GM12872 (cell line): ENCODE data around the gene WFS1.

ENCODE experiments used
- TF ChIP-seq, protein P1 (sequence below): IDR thresholded peaks from 3 replicates; pipeline ENCODE4 v1.5.1; 2011; ENCODE audit warnings: low read depth, mild to moderate bottlenecking, low read length, moderate library complexity; ENCODE audit not compliant: insufficient read depth

Gene WFS1

DNA sequence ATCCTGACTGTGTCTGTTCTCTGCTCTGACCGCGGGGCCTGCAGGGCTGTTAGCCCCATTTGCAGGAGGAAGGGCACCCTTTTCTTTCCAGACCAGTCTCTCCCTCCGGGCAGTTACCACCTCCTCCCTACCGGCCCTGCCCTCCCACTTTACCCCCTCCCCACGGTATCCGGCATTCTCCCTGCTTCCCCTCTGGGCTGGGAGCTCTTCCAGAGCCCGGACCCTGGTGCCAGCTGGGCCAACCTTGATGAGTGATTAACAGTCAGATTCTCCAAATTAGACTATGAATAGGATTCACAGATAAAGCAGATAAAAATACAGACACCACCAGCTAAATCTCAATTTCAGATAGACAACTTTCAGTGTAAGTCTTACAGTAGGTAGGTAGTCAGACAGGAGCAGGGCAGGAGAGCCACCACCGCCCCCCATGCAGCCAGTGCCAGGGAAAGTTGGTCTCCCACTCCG is 23.4 kb upstream of the WFS1 start:
- TF ChIP-seq, protein P1, sequence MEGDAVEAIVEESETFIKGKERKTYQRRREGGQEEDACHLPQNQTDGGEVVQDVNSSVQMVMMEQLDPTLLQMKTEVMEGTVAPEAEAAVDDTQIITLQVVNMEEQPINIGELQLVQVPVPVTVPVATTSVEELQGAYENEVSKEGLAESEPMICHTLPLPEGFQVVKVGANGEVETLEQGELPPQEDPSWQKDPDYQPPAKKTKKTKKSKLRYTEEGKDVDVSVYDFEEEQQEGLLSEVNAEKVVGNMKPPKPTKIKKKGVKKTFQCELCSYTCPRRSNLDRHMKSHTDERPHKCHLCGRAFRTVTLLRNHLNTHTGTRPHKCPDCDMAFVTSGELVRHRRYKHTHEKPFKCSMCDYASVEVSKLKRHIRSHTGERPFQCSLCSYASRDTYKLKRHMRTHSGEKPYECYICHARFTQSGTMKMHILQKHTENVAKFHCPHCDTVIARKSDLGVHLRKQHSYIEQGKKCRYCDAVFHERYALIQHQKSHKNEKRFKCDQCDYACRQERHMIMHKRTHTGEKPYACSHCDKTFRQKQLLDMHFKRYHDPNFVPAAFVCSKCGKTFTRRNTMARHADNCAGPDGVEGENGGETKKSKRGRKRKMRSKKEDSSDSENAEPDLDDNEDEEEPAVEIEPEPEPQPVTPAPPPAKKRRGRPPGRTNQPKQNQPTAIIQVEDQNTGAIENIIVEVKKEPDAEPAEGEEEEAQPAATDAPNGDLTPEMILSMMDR, result no peak

DNA sequence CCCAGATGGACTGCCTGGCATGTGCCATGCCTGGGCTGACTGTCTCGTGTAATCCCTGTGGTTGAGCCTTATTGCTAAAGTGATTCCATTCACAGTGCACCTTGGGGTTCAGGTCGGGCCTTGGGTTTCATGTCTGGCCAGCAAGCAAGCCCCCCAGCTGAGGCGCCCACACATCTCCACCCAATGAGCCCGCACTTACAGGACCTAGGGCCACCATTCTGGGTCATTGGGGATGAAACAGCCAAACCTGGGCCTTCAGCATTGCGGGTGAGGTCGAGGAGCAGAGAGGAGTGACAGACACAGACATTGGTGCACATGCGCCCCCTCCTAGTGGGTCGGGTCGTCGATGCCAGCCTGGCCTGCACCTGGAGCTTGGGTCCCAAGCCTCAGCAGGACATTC is 21.3 kb upstream of the WFS1 start:
- TF ChIP-seq, protein P1, result no peak

DNA sequence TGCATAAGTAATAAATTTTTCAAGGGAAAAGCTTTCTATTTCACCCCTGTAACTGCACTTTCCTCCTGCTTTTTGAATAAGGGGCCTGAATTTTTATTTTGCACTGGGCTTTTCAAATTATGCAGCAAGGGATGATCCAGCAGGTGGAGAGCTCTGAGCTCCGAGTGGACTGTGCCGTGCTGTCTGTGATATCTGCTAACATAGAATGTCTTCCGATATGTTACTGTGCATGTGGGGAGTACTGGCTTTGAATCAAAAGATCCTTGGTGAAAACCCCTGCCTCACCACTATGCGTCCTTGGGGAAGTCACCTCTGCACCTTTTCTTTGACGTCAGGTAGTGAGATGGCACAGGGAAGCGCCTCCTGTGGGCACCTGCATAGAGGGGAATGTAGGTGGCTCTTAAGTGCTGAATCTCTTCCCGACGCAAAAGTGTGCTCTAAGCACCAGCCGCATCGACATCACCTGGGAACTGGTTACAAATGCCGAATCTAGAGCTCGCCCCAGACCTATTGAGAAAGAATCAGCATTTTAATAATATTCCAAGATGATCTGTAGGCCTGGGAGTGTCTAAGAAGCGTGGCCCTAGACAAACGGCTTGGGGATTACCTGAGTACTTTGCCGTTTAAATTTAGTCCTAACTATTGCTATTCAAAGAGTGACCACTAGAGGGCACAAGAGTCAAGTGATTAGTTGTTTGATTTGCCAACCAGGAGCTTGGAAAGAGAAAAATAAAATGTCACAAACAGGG is 19.2 kb upstream of the WFS1 start:
- TF ChIP-seq, protein P1, result peak; percentile 76

DNA sequence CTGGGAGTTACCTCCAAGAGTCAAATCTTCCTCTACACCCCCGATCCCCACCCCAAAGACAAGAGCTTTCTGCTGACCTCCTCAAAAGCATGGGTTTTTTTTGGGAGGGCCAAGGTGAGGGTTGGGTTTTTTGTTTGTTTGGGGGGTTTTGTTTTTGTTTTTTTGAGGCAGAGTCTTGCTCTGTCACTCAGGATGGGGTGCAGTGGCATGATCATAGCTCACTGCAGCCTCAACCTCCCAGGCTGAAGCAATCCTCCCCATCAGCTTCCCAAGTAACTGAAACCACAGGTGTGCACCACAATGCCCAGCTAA is 18.7 kb upstream of the WFS1 start:
- TF ChIP-seq, protein P1, result no peak

DNA sequence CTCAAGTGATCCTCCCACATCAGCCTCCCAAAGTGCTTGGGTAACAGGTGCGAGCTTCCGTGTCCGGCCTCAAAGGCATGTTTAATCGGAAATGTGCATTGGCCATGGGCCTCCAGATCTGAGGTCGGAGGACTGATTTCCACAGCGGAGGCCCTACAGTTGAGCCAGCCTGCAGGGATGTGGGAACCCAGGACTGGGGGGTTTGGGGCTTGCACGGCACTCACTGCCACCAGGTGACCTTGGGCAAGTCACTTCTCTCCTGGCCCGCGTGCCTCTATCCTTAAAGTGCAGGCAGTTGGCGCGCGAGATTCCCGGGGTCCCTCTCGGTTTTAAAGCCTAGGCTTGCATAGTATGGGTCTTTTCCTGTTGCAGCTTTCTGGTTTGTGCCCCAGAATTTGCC is 18.3 kb upstream of the WFS1 start:
- TF ChIP-seq, protein P1, result no peak

DNA sequence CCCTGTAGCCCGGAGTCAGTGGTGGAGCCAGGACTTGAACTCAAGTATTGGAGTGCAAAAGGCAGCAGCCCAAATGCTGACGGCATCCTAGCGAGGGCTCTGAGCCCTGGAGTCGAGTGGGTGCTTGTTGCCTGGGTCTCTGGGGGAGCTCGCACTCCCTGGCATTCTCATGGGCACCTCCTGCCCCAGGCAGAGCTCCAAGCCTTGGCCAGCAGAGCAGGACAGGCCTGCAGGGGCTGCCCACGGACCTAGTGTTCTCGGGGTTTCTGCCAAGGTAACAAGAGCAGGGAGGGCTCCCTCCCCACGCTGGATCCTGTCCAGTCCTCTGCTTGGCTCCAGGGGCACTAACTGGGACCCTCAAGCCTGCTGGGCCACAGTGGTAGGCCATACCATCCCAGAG is 17.6 kb upstream of the WFS1 start:
- TF ChIP-seq, protein P1, result no peak

DNA sequence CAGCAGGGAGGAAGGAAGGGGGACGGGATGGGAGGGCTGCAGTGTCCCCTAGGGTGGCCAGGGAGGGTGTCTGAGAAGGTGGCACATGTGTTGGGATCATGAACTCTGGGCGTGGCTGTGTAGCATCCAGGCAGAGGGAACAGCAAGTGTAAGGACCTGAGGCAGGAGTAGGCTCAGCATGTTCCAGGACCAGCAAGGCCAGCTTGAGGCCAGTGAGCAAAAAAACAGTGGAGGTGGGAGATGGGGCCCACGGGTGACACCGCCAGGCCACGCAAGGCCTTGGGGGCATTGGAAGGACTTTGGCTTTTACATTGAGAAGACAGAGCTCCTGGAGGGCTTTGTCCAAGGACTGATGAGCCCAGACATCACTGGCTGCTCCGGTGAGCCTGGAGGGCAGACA is 16.5 kb upstream of the WFS1 start:
- TF ChIP-seq, protein P1, result no peak
